Superior temporal gyrus (tissue), 1 donor: ENCODE results near the gene PCID2.

ENCODE experiments used
- DNase-seq: peaks from one replicate; pipeline ENCODE4 v3.0.0-alpha.2; 2016; ENCODE audit errors: extremely low spot score

Gene PCID2

GRCh38 chr13:113219256-113219940 is 10.9 kb upstream of the PCID2 start:
- no peak for DNase-seq

- no peak for DNase-seq
Observed at GRCh38 chr13:113218586-113218985, 10.1 kb upstream of the PCID2 start.

- no peak for DNase-seq
Observed at GRCh38 chr13:113216254-113217048, 8.0 kb upstream of the PCID2 start.

GRCh38 chr13:113211774-113212173 is 3.3 kb upstream of the PCID2 start:
- no peak for DNase-seq

- no peak for DNase-seq
Observed at GRCh38 chr13:113210833-113211232, 2.4 kb upstream of the PCID2 start.

- DNase-seq, result peak; percentile 21
Observed at GRCh38 chr13:113209759-113210421, 1.4 kb upstream of the PCID2 start.

- DNase-seq, result peak; percentile 48
Observed at GRCh38 chr13:113209336-113209758, 878 bp upstream of the PCID2 start, which contains the start of gene CUL4A. Gene CUL4A (plus strand): TSS chr13:113209613. CDS start chr13:113209628, 15 bp downstream.

GRCh38 chr13:113207890-113208420 is 514 bp downstream of the PCID2 start:
- no peak for DNase-seq

- DNase-seq, result no peak
Observed at GRCh38 chr13:113207460-113207859, 1.0 kb downstream of the PCID2 start.

- no peak for DNase-seq
Observed at GRCh38 chr13:113205428-113205931, 3.0 kb downstream of the PCID2 start.

GRCh38 chr13:113204378-113204734 is 4.1 kb downstream of the PCID2 start:
- no peak for DNase-seq

GRCh38 chr13:113203507-113204377 is 4.7 kb downstream of the PCID2 start:
- no peak for DNase-seq

GRCh38 chr13:113202912-113203311 is 5.6 kb downstream of the PCID2 start:
- no peak for DNase-seq

GRCh38 chr13:113201815-113202214 is 6.7 kb downstream of the PCID2 start:
- no peak for DNase-seq

GRCh38 chr13:113196970-113197737 is 11.3 kb downstream of the PCID2 start:
- DNase-seq, result no peak

- DNase-seq, result no peak
Observed at GRCh38 chr13:113195360-113195759, 13.1 kb downstream of the PCID2 start.

GRCh38 chr13:113192902-113193301 is 15.6 kb downstream of the PCID2 start:
- DNase-seq, result no peak

- DNase-seq, result peak; percentile 45
Observed at GRCh38 chr13:113192279-113192678, 16.2 kb downstream of the PCID2 start.

GRCh38 chr13:113190181-113190580 is 18.3 kb downstream of the PCID2 start:
- no peak for DNase-seq
